H1 (cell line): ENCODE results near the gene PRR3. TPM values are rescaled to one million over a fixed set of nuclear protein-coding genes. Genes with fewer than 3 reads are reported as not detected.

Experiments
- CTCF ChIA-PET: fragments of 300-600 bp; sonication (Branson Sonifier 250); formaldehyde crosslinking; loops from one replicate; lab custom pipeline; 2021; ENCODE audit not compliant: partially characterized antibody; lab: Charles Lee
- POLR2A ChIA-PET: fragments of 300-600 bp; sonication (Branson Sonifier 250); formaldehyde crosslinking; loops from one replicate; lab custom pipeline; 2021; ENCODE audit warnings: inconsistent platforms; ENCODE audit not compliant: partially characterized antibody; lab: Charles Lee
- DNase-seq, 2 experiments: peaks; one replicate each; pipeline versions ENCODE4 v3.0.0 to v3.0.0-alpha.2; 2010 to 2022; ENCODE audit warnings: low spot score in 2 of 2, low read depth in 1 of 2, mixed read lengths in 1 of 2
- FAIRE-seq: peaks from 2 replicates; lab custom pipeline; 2011; peaks lifted over from hg19 to GRCh38; lab: Jason Lieb, UNC
- H2AFZ ChIP-seq: 2 replicates; pipeline ENCODE4 v1.8.1; 2012; ENCODE audit warnings: low read length, inconsistent platforms
- H2AK5ac ChIP-seq: 2 replicates; pipeline ENCODE4 v1.6.1; 2013; ENCODE audit warnings: low read depth, low read length
- H2BK120ac ChIP-seq: replicated peaks from 2 replicates; pipeline ENCODE3; 2013; ENCODE audit warnings: low read depth, low read length, inconsistent platforms
- H2BK12ac ChIP-seq: 2 replicates; pipeline ENCODE4 v1.6.1; 2013; ENCODE audit warnings: low read depth, low read length
- H2BK15ac ChIP-seq: 2 replicates; pipeline ENCODE4 v1.6.1; 2013; ENCODE audit warnings: low read length
- H2BK20ac ChIP-seq: 2 replicates; pipeline ENCODE4 v1.6.1; 2013; ENCODE audit warnings: low read length
- H2BK5ac ChIP-seq: 2 replicates; pipeline ENCODE4 v1.6.1; 2013; ENCODE audit warnings: low read depth, low read length
- H3K14ac ChIP-seq: 2 replicates; pipeline ENCODE4 v1.6.1; 2013; ENCODE audit warnings: inconsistent platforms; ENCODE audit not compliant: insufficient read length
- H3K18ac ChIP-seq: 2 replicates; pipeline ENCODE4 v1.6.1; 2013; ENCODE audit warnings: low read length; ENCODE audit errors: extremely low read depth
- H3K23ac ChIP-seq: 2 replicates; pipeline ENCODE4 v1.6.1; 2013; ENCODE audit warnings: inconsistent platforms; ENCODE audit not compliant: insufficient read length
- H3K23me2 ChIP-seq: 2 replicates; pipeline ENCODE4 v1.6.1; 2013; ENCODE audit warnings: low read depth, low read length
- H3K27ac ChIP-seq: 2 replicates; pipeline ENCODE4 v1.6.1; 2011; ENCODE audit warnings: low read depth, low read length, inconsistent platforms
- H3K27me3 ChIP-seq, 4 experiments: replicated peaks in 1 of 4; 1 replicate in 1 of 4; 2 replicates in 3 of 4; pipeline versions ENCODE4 v1.6.1 to v1.8.1; 2011 to 2013; ENCODE audit warnings: low read length in 3 of 4, mild to moderate bottlenecking in 3 of 4, inconsistent platforms in 2 of 4, mixed read lengths in 2 of 4, moderate library complexity in 1 of 4; ENCODE audit not compliant: control insufficient read depth in 3 of 4, insufficient read depth in 3 of 4; ENCODE audit errors: extremely low read depth in 1 of 4
- H3K36me3 ChIP-seq, 4 experiments: 2 replicates each; pipeline versions ENCODE4 v1.6.1 to v1.8.1; 2011 to 2013; ENCODE audit warnings: mild to moderate bottlenecking in 4 of 4, low read length in 3 of 4, moderate library complexity in 2 of 4, control low read depth in 1 of 4, inconsistent platforms in 1 of 4; ENCODE audit not compliant: insufficient read depth in 4 of 4, control insufficient read depth in 2 of 4
- H3K4ac ChIP-seq: replicated peaks from 2 replicates; pipeline ENCODE3; 2013; ENCODE audit warnings: low read length, low read depth, mixed read lengths, inconsistent platforms; ENCODE audit not compliant: insufficient read length
- H3K4me1 ChIP-seq, 4 experiments: replicated peaks in 1 of 4; 1 replicate in 1 of 4; 2 replicates in 3 of 4; pipeline versions ENCODE4 v1.6.1 to v1.8.1; 2011 to 2013; ENCODE audit warnings: low read length in 3 of 4, inconsistent platforms in 2 of 4, mixed read lengths in 1 of 4; ENCODE audit not compliant: insufficient read depth in 4 of 4, control insufficient read depth in 3 of 4
- H3K4me2 ChIP-seq, 2 experiments: 2 replicates each; pipeline versions ENCODE4 v1.6.1 to v1.8.1; 2011 to 2013; ENCODE audit warnings: low read depth in 2 of 2, low read length in 2 of 2, control low read depth in 1 of 2, inconsistent platforms in 1 of 2, mild to moderate bottlenecking in 1 of 2; ENCODE audit not compliant: insufficient read depth in 1 of 2
- H3K4me3 ChIP-seq, 4 experiments: fragments of 200-600, 300-600 bp in 1 of 4; sonication (generic), shearing (Covaris generic), sonication (Bioruptor Twin) in 1 of 4; 2 replicates each; pipeline versions ENCODE4 v1.5.1 to v1.8.1; 2011 to 2016; ENCODE audit warnings: low read length in 4 of 4, low read depth in 3 of 4, control low read depth in 2 of 4, inconsistent platforms in 2 of 4, mild to moderate bottlenecking in 2 of 4, mixed read lengths in 1 of 4, moderate library complexity in 1 of 4; ENCODE audit not compliant: insufficient read depth in 2 of 4; ENCODE audit errors: extremely low read depth in 1 of 4
- H3K56ac ChIP-seq: replicated peaks from 2 replicates; pipeline ENCODE3; 2013; ENCODE audit warnings: low read depth, mild to moderate bottlenecking, mixed read lengths, low read length, inconsistent platforms; ENCODE audit not compliant: insufficient read length
- H3K79me1 ChIP-seq: 2 replicates; pipeline ENCODE4 v1.6.1; 2013; ENCODE audit warnings: low read depth, low read length, control low read depth
- H3K79me2 ChIP-seq, 2 experiments: 2 replicates each; pipeline versions ENCODE4 v1.6.1 to v1.8.1; 2012 to 2013; ENCODE audit warnings: low read length in 2 of 2, mild to moderate bottlenecking in 2 of 2, inconsistent platforms in 1 of 2; ENCODE audit not compliant: insufficient read depth in 2 of 2, control insufficient read depth in 1 of 2
- H3K9ac ChIP-seq, 4 experiments: replicated peaks in 1 of 4; 1 replicate in 1 of 4; 2 replicates in 3 of 4; pipeline versions ENCODE4 v1.6.1 to v1.8.1; 2011 to 2013; ENCODE audit warnings: low read depth in 3 of 4, low read length in 3 of 4, control low read depth in 2 of 4, mild to moderate bottlenecking in 2 of 4, moderate library complexity in 2 of 4, inconsistent platforms in 1 of 4; ENCODE audit errors: extremely low read depth in 1 of 4
- H3K9me3 ChIP-seq, 2 experiments: 2 replicates each; pipeline versions ENCODE4 v1.6.1 to v1.8.1; 2012 to 2013; ENCODE audit warnings: mild to moderate bottlenecking in 2 of 2, moderate library complexity in 2 of 2, control low read depth in 1 of 2, inconsistent platforms in 1 of 2, low read depth in 1 of 2, low read length in 1 of 2, mixed read lengths in 1 of 2; ENCODE audit not compliant: insufficient read depth in 2 of 2
- H4K20me1 ChIP-seq, 2 experiments: replicated peaks in 1 of 2; 2 replicates each; pipeline versions ENCODE3 to v1.8.1; 2011 to 2013; ENCODE audit warnings: inconsistent platforms in 2 of 2, low read length in 2 of 2, mild to moderate bottlenecking in 1 of 2; ENCODE audit not compliant: insufficient read depth in 2 of 2, control insufficient read depth in 1 of 2
- H4K5ac ChIP-seq: 2 replicates; pipeline ENCODE4 v1.6.1; 2013; ENCODE audit warnings: low read length, low read depth, mixed read lengths, inconsistent platforms; ENCODE audit not compliant: insufficient read length
- H4K8ac ChIP-seq: 2 replicates; pipeline ENCODE4 v1.8.0; 2013; ENCODE audit warnings: mild to moderate bottlenecking, moderate library complexity, low read length, inconsistent platforms; ENCODE audit not compliant: insufficient read depth; ENCODE audit errors: extremely low read depth
- H4K91ac ChIP-seq: replicated peaks from 2 replicates; pipeline ENCODE3; 2013; ENCODE audit warnings: low read length, mixed read lengths, inconsistent platforms; ENCODE audit not compliant: insufficient read length
- CBX8 ChIP-seq: fragments of 300-800, 300-1000 bp; sonication (generic); IDR thresholded peaks from 2 replicates; pipeline ENCODE4 v1.7.1; 2016; ENCODE audit warnings: low read depth, low read length, borderline replicate concordance
- EP300 ChIP-seq, 2 experiments: IDR thresholded peaks; 1 replicate in 1 of 2; 2 replicates in 1 of 2; pipeline ENCODE4 v1.6.1; 2011 to 2012; ENCODE audit warnings: low read depth in 2 of 2, low read length in 2 of 2, mild to moderate bottlenecking in 2 of 2, borderline replicate concordance in 1 of 2, inconsistent platforms in 1 of 2, moderate library complexity in 1 of 2
- GTF2F1 ChIP-seq: IDR thresholded peaks from 2 replicates; pipeline ENCODE4 v1.6.1; 2012; ENCODE audit warnings: low read depth, low read length, improper control_type of control experiment, borderline replicate concordance
- NANOG ChIP-seq: IDR thresholded peaks from 2 replicates; pipeline ENCODE4 v1.6.1; 2011; ENCODE audit warnings: low read length, low read depth, mild to moderate bottlenecking, inconsistent platforms; ENCODE audit not compliant: insufficient read depth, poor library complexity, severe bottlenecking
- POLR2A ChIP-seq, 2 experiments: IDR thresholded peaks; 1 replicate in 1 of 2; 2 replicates in 1 of 2; pipeline ENCODE4 v1.6.1; 2011; ENCODE audit warnings: low read depth in 2 of 2, low read length in 2 of 2, mild to moderate bottlenecking in 2 of 2; ENCODE audit errors: control extremely low read depth in 1 of 2
- RNF2 ChIP-seq: fragments of 200-900, 300-1000 bp; sonication (generic); IDR thresholded peaks from 2 replicates; pipeline ENCODE4 v1.7.1; 2016; ENCODE audit warnings: borderline replicate concordance, low read depth, mild to moderate bottlenecking, antibody characterized with exemption, low read length; ENCODE audit not compliant: poor library complexity, severe bottlenecking; ENCODE audit errors: missing control alignments
- SIX5 ChIP-seq: IDR thresholded peaks from 2 replicates; pipeline ENCODE4 v1.6.1; 2011; ENCODE audit warnings: mild to moderate bottlenecking, low read depth, low read length
- SP1 ChIP-seq: IDR thresholded peaks from 2 replicates; pipeline ENCODE4 v1.6.1; 2011; ENCODE audit warnings: low read depth, low read length
- WGBS, 2 experiments: shearing (Covaris generic) in 1 of 2; methylation state at CpG; one replicate each; pipeline versions ENCODE4 v1.1.6 to v1.1.7; 2013 to 2015; ENCODE audit warnings: low lambda C conversion rate in 2 of 2, mixed read lengths in 2 of 2, inconsistent platforms in 1 of 2, low coverage in 1 of 2, missing lambda C conversion rate in 1 of 2; ENCODE audit not compliant: insufficient replicate concordance in 2 of 2, insufficient coverage in 1 of 2, insufficient read length in 1 of 2; ENCODE audit errors: extremely low coverage in 1 of 2, missing lambda C conversion rate in 1 of 2; 5-methylcytosine and 5-hydroxymethylcytosine counted together
- polyA plus RNA-seq, 7 experiments: library from polyadenylated mRNA; depleted of rRNA in 3 of 7; stranded (reverse) in 5 of 7; unstranded in 2 of 7; fragments of >200 nt in 5 of 7; fragments of 200-250 nt in 2 of 7; gene quantifications; 1 replicate in 5 of 7; 2 replicates in 1 of 7; 4 replicates in 1 of 7; pipeline versions ENCODE4 v1.2.1 to v1.2.3, GENCODE V29; 2011 to 2013; ENCODE audit warnings: missing spikeins in 2 of 7, mixed read lengths in 2 of 7
- total RNA-seq: library from RNA; stranded (reverse); fragmentation: NEBNext Ultra II Directional; extraction: Animal tissue kit (Norgen Biotek cat#: 25700); gene quantifications from 2 replicates; pipeline ENCODE4 v1.2.1, GENCODE V29; 2021

Gene PRR3
- total and polyA plus RNA-seq, 2 of the 8 experiments (the other 6 are each of a cell fraction or from before 2014, with no cell fraction given) = 10.5 to 24.2 TPM

- WGBS, 2 experiments = 7% methylated on average over 33 of the region's 33 CpGs; no CpG with 5 or more reads in 1 of the 2 experiments
- Histone ChIP-seq H2AK5ac (no peak overlapping the region), H3K79me2 (no peaks in the 10 kb centered on the region), H3K9ac (peak overlapping the region in 1 of 4 experiments; percentile 49; a peak in 2 of 7 replicates), H3K4me3 (peak overlapping the region; percentile 41 to 58 (median 56); a peak in 7 of 8 replicates), H3K4me2 (peak overlapping the region; percentile 70 to 72), H3K14ac (no peak overlapping the region), H3K27ac (peak overlapping the region; percentile 48), H3K9me3 (no peaks in the 10 kb centered on the region; a peak in 1 of 4 replicates), H3K23ac (no peak overlapping the region), H3K56ac (no peak overlapping the region), H3K4ac (no peak overlapping the region), H2AFZ (0 out of 2 replicates have a peak overlapping the region, but pooled peaks have one; percentile 47), H3K18ac (peak overlapping the region; percentile 65; the same call in 1 of the 2 replicates), H3K23me2 (no peaks in the 10 kb centered on the region), H3K4me1 (peaks cover 2 to 6% (median 4%) of the 10 kb centered on the region in 4 experiments; a peak in 2 of 7 replicates), H2BK120ac (peak overlapping the region; percentile 75), H3K79me1 (no peaks in the 10 kb centered on the region), H4K8ac (peak overlapping the region; percentile 74), H4K91ac (peak overlapping the region; percentile 39), H3K36me3 (no peaks in the 10 kb centered on the region), H3K27me3 (no peaks in the 10 kb centered on the region), H4K20me1 (no peaks in the 10 kb centered on the region), H2BK20ac (no peak overlapping the region), H4K5ac (peak overlapping the region; percentile 28), H2BK5ac (peak overlapping the region; percentile 67), H2BK15ac (no peak overlapping the region), H2BK12ac (peak overlapping the region; percentile 71; the same call in 1 of the 2 replicates)
- ChIA-PET CTCF (interaction anchor here (0.9 to 2.2 kb wide), 3 partner anchors 15 to 31 kb away, joined by 3 to 10 read pairs (median 3); no protein-coding TSS in a partner anchor), POLR2A (interaction anchor here (0.7 to 0.8 kb wide), 2 partner anchors 72 to 103 kb away, joined by 3 to 4 read pairs; no protein-coding TSS in a partner anchor)
- DNase-seq = peak; percentile 65 to 83
- FAIRE-seq = peak; percentile 76
- TF ChIP-seq GTF2F1 (no peak), SP1 (0 out of 2 replicates have a peak, but pooled peaks have one; percentile 11), NANOG (no peak), CBX8 (no peak), RNF2 (no peak), POLR2A (IDR thresholded peaks at IDR 0.05; ENCODE audit: control extremely low read depth in 1 of 2, low read depth in 2 of 2, low read length in 2 of 2) (peak in 1 of 2 experiments; percentile 73; a peak in 2 of 3 replicates), EP300 (IDR thresholded peaks at IDR 0.05; ENCODE audit: borderline replicate concordance in 1 of 2, low read depth in 2 of 2, low read length in 2 of 2) (no peak), SIX5 (no peak)
These were observed 40.9 kb upstream of the PRR3 start for GRCh38 chr6:30515944-30516753.
